DOHH2 (cell line): ENCODE data around the gene RANBP6.

Experiments
- EZH2phosphoT487 ChIP-seq: fragments of 200-600 bp; sonication (generic); IDR thresholded peaks from 2 replicates; pipeline ENCODE4 v1.6.1; 2017; ENCODE audit warnings: borderline replicate concordance, mild to moderate bottlenecking, antibody characterized with exemption, low read length, moderate library complexity, mixed read lengths
- TF ChIP-seq, protein P1 (sequence below): fragments of 200-600 bp; sonication (generic); IDR thresholded peaks from one replicate; pipeline ENCODE4 v1.5.1; 2014; ENCODE audit warnings: antibody characterized with exemption, mild to moderate bottlenecking, low read depth, low read length; ENCODE audit not compliant: poor library complexity, severe bottlenecking

DNA sequence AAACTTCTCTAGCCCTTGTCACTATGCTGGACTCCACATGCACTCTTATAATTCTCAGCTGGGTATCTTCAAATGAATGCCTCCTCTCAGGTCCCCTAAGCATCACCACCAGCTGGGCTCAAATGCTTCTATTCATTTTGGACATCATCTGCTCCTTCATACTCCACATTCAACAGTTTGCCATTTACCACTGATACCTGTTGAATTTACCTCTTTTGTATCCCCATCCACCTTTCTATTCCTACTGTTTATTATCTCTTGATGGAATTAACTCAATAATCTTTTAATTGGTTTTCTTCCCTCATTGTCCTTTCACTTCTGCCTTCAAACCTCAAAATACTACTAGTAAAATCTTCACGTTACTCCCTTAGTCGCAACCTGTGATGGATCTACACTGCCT, 14.5 kb downstream of the RANBP6 start:
- TF ChIP-seq, protein P1, sequence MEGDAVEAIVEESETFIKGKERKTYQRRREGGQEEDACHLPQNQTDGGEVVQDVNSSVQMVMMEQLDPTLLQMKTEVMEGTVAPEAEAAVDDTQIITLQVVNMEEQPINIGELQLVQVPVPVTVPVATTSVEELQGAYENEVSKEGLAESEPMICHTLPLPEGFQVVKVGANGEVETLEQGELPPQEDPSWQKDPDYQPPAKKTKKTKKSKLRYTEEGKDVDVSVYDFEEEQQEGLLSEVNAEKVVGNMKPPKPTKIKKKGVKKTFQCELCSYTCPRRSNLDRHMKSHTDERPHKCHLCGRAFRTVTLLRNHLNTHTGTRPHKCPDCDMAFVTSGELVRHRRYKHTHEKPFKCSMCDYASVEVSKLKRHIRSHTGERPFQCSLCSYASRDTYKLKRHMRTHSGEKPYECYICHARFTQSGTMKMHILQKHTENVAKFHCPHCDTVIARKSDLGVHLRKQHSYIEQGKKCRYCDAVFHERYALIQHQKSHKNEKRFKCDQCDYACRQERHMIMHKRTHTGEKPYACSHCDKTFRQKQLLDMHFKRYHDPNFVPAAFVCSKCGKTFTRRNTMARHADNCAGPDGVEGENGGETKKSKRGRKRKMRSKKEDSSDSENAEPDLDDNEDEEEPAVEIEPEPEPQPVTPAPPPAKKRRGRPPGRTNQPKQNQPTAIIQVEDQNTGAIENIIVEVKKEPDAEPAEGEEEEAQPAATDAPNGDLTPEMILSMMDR = no peak
- TF ChIP-seq EZH2phosphoT487 = no peak
